Dermis blood vessel endothelial cell (primary cell): ENCODE data around the gene GOLGA1. TPM values are rescaled to one million over a fixed set of nuclear protein-coding genes. Genes with fewer than 3 reads are reported as not detected.
"Not testable (repeated sequence)": the region's sequence is repeated elsewhere in the genome, so short reads cannot be mapped to it uniquely, and the experiment has no call there.

Experiments used
- DNase-seq: peaks from one replicate; pipeline ENCODE4 v3.0.0; 2010
- total RNA-seq: library from RNA; depleted of rRNA; stranded (reverse); fragments of >200 nt; gene quantifications from 2 replicates; pipeline ENCODE4 v1.2.3, GENCODE V29; 2014

The GOLGA1 gene
- total RNA-seq, 1 donor from 2014 or later, result 12.6 TPM

DNA sequence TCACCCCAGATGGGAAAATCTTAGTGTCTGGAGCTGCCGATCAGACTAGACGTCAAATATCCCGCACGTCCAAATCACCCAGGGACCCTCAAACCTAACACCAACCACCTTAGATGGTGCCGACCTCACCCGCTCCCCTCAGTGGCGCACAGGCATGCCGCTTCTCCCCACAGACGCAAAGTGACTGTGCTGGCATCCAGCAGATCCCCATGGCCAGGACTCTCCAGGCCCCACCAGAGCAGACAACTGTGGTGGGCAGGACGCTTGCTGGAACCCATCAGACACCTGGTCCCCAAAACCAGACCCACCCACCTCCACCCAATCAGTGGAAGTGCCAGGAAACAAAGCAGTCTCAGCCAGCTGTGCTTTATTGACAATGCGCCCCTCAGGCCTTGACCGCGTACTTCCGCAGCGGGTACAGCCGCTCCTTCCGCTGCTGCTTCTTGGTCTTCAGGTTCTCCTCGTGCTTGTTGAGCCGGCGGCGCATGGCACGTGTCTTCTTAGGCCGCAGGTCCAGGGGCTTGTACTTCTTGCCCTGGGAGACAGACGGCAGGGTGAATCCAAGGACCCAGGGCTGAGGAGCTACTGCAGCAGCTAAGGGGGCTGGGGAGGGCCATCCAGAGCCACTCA is 83.2 kb downstream of the GOLGA1 start:
- DNase-seq, result no peak

DNA sequence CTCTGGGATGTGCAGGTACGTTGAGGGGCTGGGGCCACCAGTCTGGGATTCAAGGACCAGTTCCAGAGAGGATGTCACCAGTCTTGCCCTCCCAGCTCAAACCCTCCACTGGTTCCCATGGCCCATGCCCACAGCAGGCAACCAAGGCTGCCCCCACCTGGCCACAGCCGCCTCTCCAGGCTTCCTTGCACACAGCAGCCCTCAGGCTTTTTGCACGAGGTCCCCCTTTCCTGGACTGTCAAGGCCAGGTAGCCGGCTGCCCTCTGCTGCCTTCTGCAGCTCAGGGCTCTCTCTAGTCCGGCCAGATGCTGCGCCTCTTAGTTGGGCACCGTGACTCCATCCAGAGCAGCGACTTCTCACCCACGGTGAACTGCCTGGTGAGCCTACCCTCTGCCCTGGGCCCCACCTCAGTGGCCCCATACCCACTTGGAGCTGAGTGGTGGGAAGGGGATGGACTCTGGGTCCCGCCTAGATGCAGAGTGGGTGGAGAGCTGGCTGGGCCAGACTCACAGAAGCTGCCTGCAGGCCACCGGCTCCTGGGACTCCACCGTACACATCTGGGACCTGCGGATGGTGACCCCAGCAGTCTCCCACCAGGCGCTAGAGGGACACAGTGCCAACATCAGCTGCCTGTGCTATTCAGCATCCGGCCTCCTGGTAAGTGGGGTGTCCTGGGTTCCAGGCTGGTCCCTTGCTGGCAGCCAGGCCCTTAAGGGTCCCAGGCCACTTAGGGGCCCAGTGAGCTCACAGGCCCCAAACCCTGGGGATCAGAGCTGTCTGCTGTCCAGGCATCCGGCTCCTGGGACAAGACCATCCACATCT is 84.7 kb downstream of the GOLGA1 start:
- DNase-seq, result peak; percentile 54

- DNase-seq, result no peak
Observed at GRCh38 chr9:124855566-124855943, 85.3 kb downstream of the GOLGA1 start.

- no peak for DNase-seq
Observed at GRCh38 chr9:124854822-124855221, 86.1 kb downstream of the GOLGA1 start.

DNA sequence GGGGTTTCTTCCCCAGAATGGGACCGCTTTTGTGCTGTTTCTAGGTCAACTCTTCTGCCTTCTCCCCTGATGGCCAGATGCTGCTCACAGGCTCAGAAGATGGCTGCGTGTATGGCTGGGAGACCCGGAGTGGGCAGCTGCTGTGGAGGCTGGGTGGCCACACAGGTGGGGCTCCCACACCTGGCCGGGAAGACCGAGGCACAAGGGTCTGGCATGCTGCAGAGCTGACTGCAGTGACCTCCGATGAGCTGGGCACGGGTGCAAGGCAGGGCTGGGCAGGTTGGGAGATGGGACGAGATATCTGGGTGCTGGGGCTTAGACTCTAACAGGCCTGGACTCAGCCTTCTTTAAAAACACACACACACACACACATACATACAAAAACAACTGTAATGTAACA is 86.7 kb downstream of the GOLGA1 start:
- DNase-seq, result no peak

- DNase-seq, result no peak
Observed at GRCh38 chr9:124853605-124854143, 87.2 kb downstream of the GOLGA1 start.

- peak; percentile 75 for DNase-seq
Observed at GRCh38 chr9:124852829-124853531, 87.9 kb downstream of the GOLGA1 start, which contains the start of gene WDR38. TSS of gene WDR38 (plus strand) at chr9:124853460. CDS start at chr9:124853532, 72 bp downstream.

DNA sequence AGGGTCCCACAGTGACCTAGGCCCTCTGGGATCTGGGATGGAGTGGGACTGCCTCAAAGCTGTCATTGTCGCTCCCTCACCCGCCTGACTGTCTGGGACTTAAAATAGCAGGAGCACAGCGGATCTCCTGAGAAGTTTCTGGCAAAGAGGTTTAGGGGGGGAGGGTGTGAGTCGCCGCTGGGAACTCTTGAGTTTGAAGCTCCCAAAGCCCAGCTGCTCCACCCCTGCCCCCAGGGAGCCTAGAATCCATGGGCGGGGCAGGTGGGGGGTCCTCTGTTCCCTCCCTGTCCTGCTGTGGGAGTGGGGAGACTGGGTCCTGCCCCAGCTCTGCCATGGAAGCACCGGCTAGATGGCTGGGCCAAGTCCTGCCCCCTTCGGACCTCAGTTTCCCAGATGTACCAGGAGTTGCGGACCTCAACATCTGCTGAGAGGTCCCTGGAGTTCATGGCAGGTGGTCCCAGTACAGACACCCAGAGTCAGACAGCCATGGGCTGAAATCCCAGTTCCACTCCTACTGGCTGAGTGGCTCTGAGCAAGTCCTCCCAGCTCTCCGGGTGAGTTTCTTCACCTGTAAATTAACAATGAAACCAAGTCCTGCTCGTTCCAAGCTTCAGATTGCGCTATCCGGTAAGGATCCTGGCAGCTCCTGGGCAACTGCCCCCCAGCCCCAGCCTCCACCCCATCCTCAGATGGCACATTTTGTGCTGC is 88.6 kb downstream of the GOLGA1 start:
- no peak for DNase-seq

GRCh38 chr9:124849801-124850200 is 91.1 kb downstream of the GOLGA1 start:
- peak; percentile 95 for DNase-seq

- DNase-seq, result no peak
Observed at GRCh38 chr9:124846969-124847368, 93.9 kb downstream of the GOLGA1 start.

GRCh38 chr9:124846467-124846866 is 94.4 kb downstream of the GOLGA1 start:
- not testable (repeated sequence) for DNase-seq

GRCh38 chr9:124844291-124844690 is 96.6 kb downstream of the GOLGA1 start:
- DNase-seq, result no peak

GRCh38 chr9:124843456-124844034 is 97.3 kb downstream of the GOLGA1 start:
- no peak for DNase-seq

GRCh38 chr9:124841075-124841821 is 99.6 kb downstream of the GOLGA1 start:
- DNase-seq, result no peak

DNA sequence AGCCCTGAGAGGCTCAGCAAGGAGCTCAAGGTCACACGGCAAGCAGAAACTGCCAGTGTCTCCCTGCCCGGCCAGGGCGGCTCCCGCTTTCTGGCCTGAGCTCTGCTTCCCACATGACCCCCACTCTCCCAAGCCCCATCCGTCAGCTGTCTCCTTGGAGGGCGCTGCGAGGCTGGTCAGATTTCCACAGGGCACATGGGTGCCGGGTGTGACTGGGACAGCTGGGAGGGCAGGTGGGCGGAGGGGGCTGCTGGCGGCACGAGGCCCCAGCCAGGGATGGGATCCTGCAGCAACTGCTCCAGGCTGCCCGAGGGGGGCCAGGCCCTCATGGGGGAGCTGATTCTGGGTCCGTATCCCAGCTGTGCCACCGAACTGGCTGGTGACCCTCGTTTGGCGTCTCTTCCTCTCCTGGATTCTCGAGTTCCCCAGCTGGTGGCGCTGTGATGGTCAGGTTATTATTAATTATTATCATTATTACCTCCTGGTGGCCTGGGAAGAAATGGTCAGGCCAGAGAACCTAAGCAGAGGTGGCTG is 100.5 kb downstream of the GOLGA1 start:
- DNase-seq, result peak; percentile 47

DNA sequence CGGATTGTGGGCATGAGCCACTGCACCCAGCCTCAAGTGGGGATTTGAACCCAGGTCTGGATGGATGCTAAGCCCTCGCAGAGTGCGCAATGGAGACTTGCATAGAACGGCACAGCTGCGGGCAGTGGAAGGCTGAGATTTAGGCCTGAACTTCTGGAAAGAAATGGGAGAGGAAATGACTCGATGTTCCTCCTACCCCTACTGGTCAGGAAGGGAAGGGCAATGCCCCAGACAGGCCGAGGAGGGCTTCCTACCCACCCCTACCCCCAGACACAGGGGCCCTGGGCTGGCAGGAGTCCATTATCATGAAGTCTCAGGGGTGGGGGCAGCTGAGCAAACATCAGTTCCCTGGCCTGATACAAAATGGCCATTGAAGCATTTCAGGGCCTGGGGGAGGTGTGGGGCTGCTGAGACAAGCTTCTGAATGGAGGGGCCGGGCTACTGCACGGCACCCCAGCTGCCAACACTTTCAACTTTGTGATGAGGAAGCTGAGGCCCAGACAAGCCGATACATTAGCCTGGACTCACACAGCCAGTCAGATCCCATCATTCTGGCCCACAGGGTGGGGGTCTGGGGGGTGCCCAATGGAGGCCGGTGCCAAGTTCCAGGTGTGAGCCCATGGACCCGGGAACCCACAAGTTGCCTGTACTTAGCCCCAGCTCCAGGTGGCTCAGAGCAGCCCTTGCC is 101.1 kb downstream of the GOLGA1 start:
- DNase-seq, result peak; percentile 51

GRCh38 chr9:124838567-124839275 is 102.2 kb downstream of the GOLGA1 start:
- not testable (repeated sequence) for DNase-seq

DNA sequence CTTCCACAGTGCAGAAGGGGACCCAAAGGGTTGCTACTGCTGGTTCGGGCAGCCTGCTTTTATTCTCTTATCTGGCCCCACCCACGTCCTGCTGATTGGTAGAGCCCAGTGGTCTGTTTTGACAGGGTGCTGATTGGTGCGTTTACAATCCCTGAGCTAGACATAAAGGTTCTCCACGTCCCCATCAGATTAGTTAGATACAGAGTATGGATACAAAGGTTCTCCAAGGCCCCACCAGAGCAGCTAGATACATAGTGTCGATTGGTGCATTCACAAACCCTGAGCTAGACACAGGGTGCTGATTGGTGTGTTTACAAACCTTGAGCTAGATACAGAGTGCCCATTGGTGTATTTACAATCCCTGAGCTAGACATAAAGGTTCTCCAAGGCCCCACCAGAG is 102.8 kb downstream of the GOLGA1 start:
- DNase-seq, result not testable (repeated sequence)

GRCh38 chr9:124835026-124835557 is 105.8 kb downstream of the GOLGA1 start:
- DNase-seq, result peak; percentile 66
